Measurements from ENCODE around the gene VWA7.

The VWA7 gene

GRCh38 chr6:31749301-31750036, 27.7 kb downstream of the VWA7 start:
- Mint-ChIP-seq H3K27ac (ENCODE audit: low read depth) (no peak overlapping the region), H3K36me3 (ENCODE audit: insufficient read depth) (peaks cover 8% of the 10 kb centered on the region), H3K9me3 (no peaks in the 10 kb centered on the region), H3K27me3 (no peaks in the 10 kb centered on the region), H3K4me1 (no peaks in the 10 kb centered on the region), H3K4me3 (no peak overlapping the region)
- ATAC-seq (replicated peaks; ENCODE audit: extremely low read depth, poor library complexity, severe bottlenecking) (no peak), DNase-seq (ENCODE audit: low spot score in 2 of 2) (no peak)

- Mint-ChIP-seq H3K27me3 (no peaks in the 10 kb centered on the region), H3K36me3 (ENCODE audit: insufficient read depth) (peaks cover 15% of the 10 kb centered on the region), H3K27ac (ENCODE audit: low read depth) (no peak overlapping the region), H3K4me1 (peaks cover 13% of the 10 kb centered on the region), H3K4me3 (no peak overlapping the region), H3K9me3 (no peaks in the 10 kb centered on the region)
- DNase-seq (ENCODE audit: low spot score in 2 of 2) (no peak), ATAC-seq (replicated peaks; ENCODE audit: extremely low read depth, poor library complexity, severe bottlenecking) (no peak)
Observed at GRCh38 chr6:31744422-31744821, 32.7 kb downstream of the VWA7 start.

DNA sequence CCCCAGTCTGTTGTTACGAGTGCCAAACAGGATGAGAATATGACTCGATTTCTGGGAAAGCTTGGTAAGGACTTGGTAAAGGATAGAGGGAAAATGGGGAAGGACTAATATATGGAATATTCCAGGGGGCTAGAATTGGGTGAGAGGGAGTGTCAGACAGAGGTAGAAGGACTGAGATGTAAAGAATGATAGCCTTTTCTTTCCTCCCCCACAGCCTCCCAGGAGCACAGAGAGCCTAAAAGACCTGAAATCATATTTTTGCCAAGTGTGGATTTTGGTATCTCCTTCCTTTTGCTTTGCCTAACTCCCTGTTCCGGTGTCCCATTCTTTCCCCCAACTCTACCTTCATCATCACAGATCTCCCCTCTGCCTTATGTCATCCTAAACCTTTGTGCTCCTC, 34.2 kb downstream of the VWA7 start:
- Mint-ChIP-seq H3K27me3 (no peaks in the 10 kb centered on the region), H3K4me3 (no peak overlapping the region), H3K4me1 (peaks cover 29% of the 10 kb centered on the region), H3K9me3 (no peaks in the 10 kb centered on the region), H3K36me3 (ENCODE audit: insufficient read depth) (peaks cover 19% of the 10 kb centered on the region), H3K27ac (ENCODE audit: low read depth) (no peak overlapping the region)
- ATAC-seq (replicated peaks; ENCODE audit: extremely low read depth, poor library complexity, severe bottlenecking) (no peak), DNase-seq (ENCODE audit: low spot score in 2 of 2) (no peak)

GRCh38 chr6:31741815-31742214, 35.3 kb downstream of the VWA7 start:
- Mint-ChIP-seq H3K9me3 (no peaks in the 10 kb centered on the region), H3K27ac (ENCODE audit: low read depth) (peak overlapping the region; percentile 30), H3K4me1 (peaks cover 39% of the 10 kb centered on the region), H3K36me3 (ENCODE audit: insufficient read depth) (peaks cover 20% of the 10 kb centered on the region), H3K4me3 (peak overlapping the region; percentile 96), H3K27me3 (no peaks in the 10 kb centered on the region)
- ATAC-seq (replicated peaks; ENCODE audit: extremely low read depth, poor library complexity, severe bottlenecking) (no peak), DNase-seq (ENCODE audit: low spot score in 2 of 2) (no peak)

GRCh38 chr6:31740397-31741223, 36.5 kb downstream of the VWA7 start:
- DNase-seq (ENCODE audit: low spot score in 2 of 2), result no peak
- H3K27ac Mint-ChIP-seq (ENCODE audit: low read depth), result peak overlapping the region; percentile 92
- H3K27me3 Mint-ChIP-seq, result no peaks in the 10 kb centered on the region
- H3K36me3 Mint-ChIP-seq (ENCODE audit: insufficient read depth), result peaks cover 23% of the 10 kb centered on the region
- no peaks in the 10 kb centered on the region for H3K9me3 Mint-ChIP-seq
- peak; percentile 5 for ATAC-seq (replicated peaks; ENCODE audit: extremely low read depth, poor library complexity, severe bottlenecking)
- H3K4me1 Mint-ChIP-seq, result peaks cover 51% of the 10 kb centered on the region
- peak overlapping the region; percentile 96 for H3K4me3 Mint-ChIP-seq

DNA sequence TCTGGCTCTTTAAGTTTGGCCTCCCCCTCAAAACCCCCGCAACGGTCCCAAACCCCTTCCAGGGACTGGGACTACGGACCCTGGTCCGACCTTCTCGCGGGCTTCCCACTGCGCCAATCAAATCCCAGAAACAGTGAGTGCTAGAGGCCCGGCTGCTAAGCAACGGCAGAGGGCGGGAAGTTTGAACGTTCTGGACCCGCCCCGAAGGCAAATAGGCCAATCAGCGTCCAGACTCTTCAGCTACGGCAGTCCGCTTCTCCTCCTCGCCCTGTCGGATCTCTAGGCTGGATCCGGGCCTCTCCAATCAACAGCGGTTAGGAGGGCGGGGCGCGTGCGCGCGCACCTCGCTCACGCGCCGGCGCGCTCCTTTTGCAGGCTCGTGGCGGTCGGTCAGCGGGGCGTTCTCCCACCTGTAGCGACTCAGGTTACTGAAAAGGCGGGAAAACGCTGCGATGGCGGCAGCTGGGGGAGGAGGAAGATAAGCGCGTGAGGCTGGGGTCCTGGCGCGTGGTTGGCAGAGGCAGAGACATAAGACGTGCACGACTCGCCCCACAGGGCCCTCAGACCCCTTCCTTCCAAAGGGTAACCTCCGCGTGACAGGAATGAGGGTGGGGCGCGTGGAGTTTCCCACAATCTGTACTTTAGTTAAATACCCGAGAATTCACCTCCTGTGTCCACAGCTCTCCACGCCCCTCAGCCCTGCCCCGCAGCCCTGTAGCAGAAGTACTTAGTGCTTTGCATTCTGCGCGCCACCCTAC, 37.3 kb downstream of the VWA7 start, which contains the start of gene MSH5:
Gene MSH5, plus strand, starts transcription at position 367 of the 758 bp plus-strand sequence. CDS start 462 bp downstream, outside the sequence.
- no peaks in the 10 kb centered on the region for H3K9me3 Mint-ChIP-seq
- peak within 1 kb of the TSS; percentile 92 for H3K27ac Mint-ChIP-seq (ENCODE audit: low read depth)
- H3K27me3 Mint-ChIP-seq, result no peaks in the 10 kb centered on the region
- peak within 1 kb of the TSS; percentile 96 for H3K4me3 Mint-ChIP-seq
- ATAC-seq (replicated peaks; ENCODE audit: extremely low read depth, poor library complexity, severe bottlenecking) (peak; percentile 91), DNase-seq (ENCODE audit: low spot score in 2 of 2) (peak; percentile 86 to 90)
- H3K4me1 Mint-ChIP-seq, result peaks cover 59% of the 10 kb centered on the region
- peaks cover 31% of the 10 kb centered on the region for H3K36me3 Mint-ChIP-seq (ENCODE audit: insufficient read depth)

DNA sequence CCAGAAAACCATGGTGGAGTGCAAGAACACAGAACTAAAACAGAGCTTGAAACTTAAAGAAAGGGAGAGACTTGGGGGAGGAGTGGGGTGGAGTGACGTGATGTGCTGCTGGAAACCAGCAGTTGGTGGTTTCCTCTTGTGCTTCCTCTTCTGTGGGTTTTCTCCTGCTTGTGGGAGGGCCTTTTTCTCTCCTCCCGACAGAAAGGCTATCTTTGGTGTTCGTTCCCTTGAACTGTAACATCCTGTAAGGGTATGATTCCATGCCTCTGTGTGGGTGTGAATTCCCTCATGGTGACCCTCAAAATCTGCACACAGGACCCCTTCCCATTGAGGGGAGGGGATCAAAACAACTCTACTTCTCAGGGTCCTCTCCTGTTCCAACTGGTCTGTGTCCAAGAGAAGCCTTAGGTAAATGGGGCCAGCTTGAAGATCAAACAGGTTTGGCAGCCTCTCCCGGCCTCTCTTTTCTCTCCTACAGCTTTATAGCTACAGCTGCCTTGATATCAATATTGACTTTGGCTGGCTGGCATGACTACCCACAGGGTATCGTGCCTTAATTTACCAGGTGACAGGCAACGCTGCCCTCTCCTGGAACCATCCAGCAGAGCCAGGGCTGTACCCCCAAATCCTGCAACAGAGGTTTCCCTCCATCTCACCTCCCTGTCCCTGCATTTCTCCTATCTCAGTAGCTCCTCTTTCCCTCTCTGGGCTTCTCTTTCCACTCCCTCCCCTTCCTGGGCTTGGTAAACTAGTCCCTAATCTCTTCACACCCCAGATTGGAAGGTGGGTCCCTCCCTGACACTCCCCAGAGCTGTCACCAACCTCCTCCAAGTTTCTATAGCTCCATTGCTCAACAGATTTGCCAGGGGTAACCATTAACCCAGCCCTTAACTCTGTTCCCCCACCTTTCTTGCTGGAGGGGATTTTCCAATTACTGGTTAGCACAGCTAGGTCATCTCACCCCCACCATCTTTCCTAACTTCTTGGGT, 38.8 kb downstream of the VWA7 start:
- Mint-ChIP-seq H3K4me3 (peak overlapping the region; percentile 96), H3K36me3 (ENCODE audit: insufficient read depth) (peaks cover 42% of the 10 kb centered on the region), H3K27me3 (no peaks in the 10 kb centered on the region), H3K9me3 (no peaks in the 10 kb centered on the region), H3K27ac (ENCODE audit: low read depth) (peak overlapping the region; percentile 92), H3K4me1 (peaks cover 74% of the 10 kb centered on the region)
- ATAC-seq (replicated peaks; ENCODE audit: extremely low read depth, poor library complexity, severe bottlenecking) (peak; percentile 35), DNase-seq (ENCODE audit: low spot score in 2 of 2) (peak in 1 of 2 donors; percentile 48)

GRCh38 chr6:31737315-31737990, 39.7 kb downstream of the VWA7 start:
- ATAC-seq (replicated peaks; ENCODE audit: extremely low read depth, poor library complexity, severe bottlenecking) (no peak), DNase-seq (ENCODE audit: low spot score in 2 of 2) (no peak)
- H3K4me1 Mint-ChIP-seq, result peaks cover 78% of the 10 kb centered on the region
- H3K9me3 Mint-ChIP-seq, result no peaks in the 10 kb centered on the region
- H3K4me3 Mint-ChIP-seq, result peak overlapping the region; percentile 96
- H3K27ac Mint-ChIP-seq (ENCODE audit: low read depth), result peak overlapping the region; percentile 92
- no peaks in the 10 kb centered on the region for H3K27me3 Mint-ChIP-seq
- H3K36me3 Mint-ChIP-seq (ENCODE audit: insufficient read depth), result peaks cover 50% of the 10 kb centered on the region

GRCh38 chr6:31736768-31737314, 40.3 kb downstream of the VWA7 start:
- peaks cover 78% of the 10 kb centered on the region for H3K4me1 Mint-ChIP-seq
- ATAC-seq (replicated peaks; ENCODE audit: extremely low read depth, poor library complexity, severe bottlenecking) (no peak), DNase-seq (ENCODE audit: low spot score in 2 of 2) (no peak)
- no peaks in the 10 kb centered on the region for H3K27me3 Mint-ChIP-seq
- peak overlapping the region; percentile 96 for H3K4me3 Mint-ChIP-seq
- peak overlapping the region; percentile 92 for H3K27ac Mint-ChIP-seq (ENCODE audit: low read depth)
- peaks cover 55% of the 10 kb centered on the region for H3K36me3 Mint-ChIP-seq (ENCODE audit: insufficient read depth)
- no peaks in the 10 kb centered on the region for H3K9me3 Mint-ChIP-seq

- ATAC-seq (replicated peaks; ENCODE audit: extremely low read depth, poor library complexity, severe bottlenecking), result peak; percentile 7
- Mint-ChIP-seq H3K36me3 (ENCODE audit: insufficient read depth) (peaks cover 61% of the 10 kb centered on the region), H3K4me1 (peaks cover 78% of the 10 kb centered on the region), H3K4me3 (peak within 1 kb of the TSS; percentile 96), H3K9me3 (no peaks in the 10 kb centered on the region), H3K27ac (ENCODE audit: low read depth) (peak within 1 kb of the TSS; percentile 92), H3K27me3 (no peaks in the 10 kb centered on the region)
- no peak for DNase-seq (ENCODE audit: low spot score in 2 of 2)
Observed at GRCh38 chr6:31736021-31736767, 40.9 kb downstream of the VWA7 start, which contains the start of gene CLIC1. Gene CLIC1, minus strand, starts transcription at chr6:31736530. Its CDS starts 230 bp downstream, at chr6:31736300.

Measured in central memory CD8-positive, alpha-beta T cell (primary cell).